AG10803 (cell line): ENCODE results near the gene PLXNA4.

Experiments
- DNase-seq: peaks from one replicate; pipeline ENCODE4 v3.0.0; 2010; ENCODE audit warnings: low read depth
- H3K4me3 ChIP-seq: 2 replicates; pipeline ENCODE4 v1.5.1; 2011; ENCODE audit warnings: mild to moderate bottlenecking, low read length, control low read depth
- TF ChIP-seq, protein P1 (sequence below): conservative IDR thresholded peaks from 2 replicates; pipeline ENCODE4 v1.5.1; 2011; ENCODE audit warnings: mild to moderate bottlenecking, low read length, control low read depth, inconsistent platforms

The PLXNA4 gene

DNA sequence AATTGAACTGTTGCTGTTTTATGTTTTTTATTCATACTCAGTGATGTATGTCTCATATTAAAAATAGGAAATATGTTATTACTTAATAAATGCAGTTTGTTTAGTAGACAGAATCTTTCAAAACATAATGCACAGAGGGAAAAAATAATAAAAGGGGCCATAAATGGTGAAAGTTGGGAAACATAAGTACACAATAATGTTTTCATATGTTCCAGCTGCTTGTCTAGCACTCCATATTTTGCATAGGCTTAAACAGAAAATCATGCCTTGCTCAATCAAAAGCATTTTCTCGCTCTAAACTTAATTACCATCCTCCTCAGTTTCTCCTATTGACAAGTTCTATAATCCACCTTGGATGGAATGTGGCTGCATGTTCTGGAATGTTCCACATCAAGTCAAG lies 333.2 kb downstream of the PLXNA4 start:
- TF ChIP-seq, protein P1, sequence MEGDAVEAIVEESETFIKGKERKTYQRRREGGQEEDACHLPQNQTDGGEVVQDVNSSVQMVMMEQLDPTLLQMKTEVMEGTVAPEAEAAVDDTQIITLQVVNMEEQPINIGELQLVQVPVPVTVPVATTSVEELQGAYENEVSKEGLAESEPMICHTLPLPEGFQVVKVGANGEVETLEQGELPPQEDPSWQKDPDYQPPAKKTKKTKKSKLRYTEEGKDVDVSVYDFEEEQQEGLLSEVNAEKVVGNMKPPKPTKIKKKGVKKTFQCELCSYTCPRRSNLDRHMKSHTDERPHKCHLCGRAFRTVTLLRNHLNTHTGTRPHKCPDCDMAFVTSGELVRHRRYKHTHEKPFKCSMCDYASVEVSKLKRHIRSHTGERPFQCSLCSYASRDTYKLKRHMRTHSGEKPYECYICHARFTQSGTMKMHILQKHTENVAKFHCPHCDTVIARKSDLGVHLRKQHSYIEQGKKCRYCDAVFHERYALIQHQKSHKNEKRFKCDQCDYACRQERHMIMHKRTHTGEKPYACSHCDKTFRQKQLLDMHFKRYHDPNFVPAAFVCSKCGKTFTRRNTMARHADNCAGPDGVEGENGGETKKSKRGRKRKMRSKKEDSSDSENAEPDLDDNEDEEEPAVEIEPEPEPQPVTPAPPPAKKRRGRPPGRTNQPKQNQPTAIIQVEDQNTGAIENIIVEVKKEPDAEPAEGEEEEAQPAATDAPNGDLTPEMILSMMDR, result no peak
- no peak for DNase-seq
- H3K4me3 ChIP-seq, result no peak overlapping the region

DNA sequence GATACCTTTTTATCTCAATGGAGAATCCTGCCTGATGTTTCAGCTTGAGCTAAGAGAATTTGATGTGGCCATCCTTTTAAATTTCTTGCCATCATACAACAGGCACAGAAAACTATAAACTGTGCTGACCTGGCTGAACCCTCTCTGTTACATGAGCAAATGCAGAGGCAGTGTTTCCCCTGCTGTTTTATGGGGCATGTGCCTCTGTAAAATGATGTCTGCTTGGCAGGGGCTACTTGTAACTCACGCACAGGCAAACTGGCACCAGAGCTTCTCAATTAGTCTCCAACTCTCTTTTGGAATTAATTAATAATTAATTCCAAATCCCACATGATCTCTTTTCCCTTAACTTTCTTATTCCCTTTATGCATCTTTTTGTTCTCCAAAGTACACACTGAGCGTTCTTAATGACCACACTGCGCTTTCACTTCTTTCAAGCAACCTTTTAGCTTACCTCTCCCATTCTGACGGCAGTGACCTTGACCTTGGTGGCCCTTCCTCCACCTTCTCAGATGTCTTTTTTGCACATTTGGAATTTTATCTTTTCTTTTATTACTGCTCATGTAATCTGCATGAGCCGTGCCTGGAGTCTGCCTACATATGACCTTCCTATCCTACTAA lies 334.0 kb downstream of the PLXNA4 start:
- no peak for DNase-seq
- H3K4me3 ChIP-seq, result no peak overlapping the region
- TF ChIP-seq, protein P1, result no peak

DNA sequence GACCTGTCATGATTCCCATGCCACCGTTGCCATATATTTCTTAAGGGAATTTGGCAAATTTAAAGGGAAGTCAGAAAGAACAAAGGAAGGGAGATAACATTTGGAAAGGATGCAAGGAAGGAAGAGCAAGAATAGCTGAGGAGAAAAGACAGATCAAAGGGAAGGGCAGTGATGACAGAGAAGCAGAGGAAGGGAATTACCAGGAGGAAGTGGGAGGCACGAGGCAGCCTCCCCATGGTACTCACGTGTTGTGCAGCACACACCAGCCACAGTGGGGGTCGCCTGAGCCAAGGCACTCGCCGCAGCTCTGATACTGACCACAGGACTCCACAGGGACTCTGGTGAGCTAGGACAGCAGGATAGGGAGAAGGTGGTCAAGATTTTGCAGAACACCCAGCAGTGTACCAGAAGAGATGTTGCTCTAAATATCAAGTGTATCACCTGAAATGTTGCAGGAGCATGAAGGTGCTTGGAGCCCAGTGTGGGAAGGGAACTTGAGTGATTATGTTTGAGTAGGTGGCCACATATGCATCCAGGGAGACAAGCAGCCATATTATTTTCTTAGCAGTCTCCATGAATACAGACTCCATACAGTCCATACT lies 335.3 kb downstream of the PLXNA4 start:
- no peak for DNase-seq
- TF ChIP-seq, protein P1, result no peak
- H3K4me3 ChIP-seq, result no peak overlapping the region

DNA sequence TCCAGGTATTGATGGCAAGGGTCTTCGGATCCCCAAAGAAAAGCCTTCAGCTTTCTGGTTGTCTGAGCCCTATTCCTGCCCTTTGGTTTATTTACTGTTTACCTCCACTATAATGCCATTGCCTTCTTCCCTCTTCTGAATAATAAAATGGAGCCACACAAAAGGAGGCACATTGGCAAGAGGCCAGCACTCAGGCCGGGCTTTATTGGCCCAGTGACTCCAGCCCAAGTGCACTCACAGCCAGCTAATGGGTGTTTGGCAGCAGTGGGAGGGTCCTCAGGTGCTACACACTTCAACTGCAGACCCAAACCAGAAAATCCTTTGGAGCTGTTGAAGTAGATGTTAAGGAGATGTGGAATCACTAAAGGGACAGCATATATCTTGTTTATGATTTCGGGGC lies 336.0 kb downstream of the PLXNA4 start:
- no peak for DNase-seq
- H3K4me3 ChIP-seq, result no peak overlapping the region
- TF ChIP-seq, protein P1, result no peak

DNA sequence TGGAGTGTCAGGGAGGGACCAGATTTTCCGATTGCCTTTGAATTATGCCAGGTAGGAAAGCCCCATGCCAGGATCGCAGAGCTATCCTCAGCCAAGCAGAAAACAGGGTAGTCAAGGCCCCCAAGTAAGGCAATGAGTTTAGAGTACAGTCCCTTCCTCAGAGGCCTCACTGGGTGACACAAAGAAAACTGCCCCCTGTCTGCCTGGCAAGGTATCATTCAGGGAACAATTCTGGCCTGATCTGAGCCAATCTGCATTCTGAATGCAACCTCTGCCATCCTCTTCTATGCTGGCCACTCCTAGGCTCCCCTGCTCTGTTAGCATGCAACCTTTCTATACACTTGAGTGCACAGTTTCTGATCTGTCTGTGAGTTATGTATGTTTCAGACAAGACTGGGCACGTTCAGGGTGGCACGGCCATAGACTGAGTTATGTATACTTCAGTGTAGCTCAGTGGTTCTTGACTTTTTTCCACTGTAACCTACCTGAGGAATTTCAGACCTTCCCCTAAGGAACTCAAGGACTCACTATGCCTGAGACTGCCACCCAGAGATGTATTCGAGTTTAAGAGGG lies 336.8 kb downstream of the PLXNA4 start:
- no peak overlapping the region for H3K4me3 ChIP-seq
- TF ChIP-seq, protein P1, result no peak
- DNase-seq, result no peak

DNA sequence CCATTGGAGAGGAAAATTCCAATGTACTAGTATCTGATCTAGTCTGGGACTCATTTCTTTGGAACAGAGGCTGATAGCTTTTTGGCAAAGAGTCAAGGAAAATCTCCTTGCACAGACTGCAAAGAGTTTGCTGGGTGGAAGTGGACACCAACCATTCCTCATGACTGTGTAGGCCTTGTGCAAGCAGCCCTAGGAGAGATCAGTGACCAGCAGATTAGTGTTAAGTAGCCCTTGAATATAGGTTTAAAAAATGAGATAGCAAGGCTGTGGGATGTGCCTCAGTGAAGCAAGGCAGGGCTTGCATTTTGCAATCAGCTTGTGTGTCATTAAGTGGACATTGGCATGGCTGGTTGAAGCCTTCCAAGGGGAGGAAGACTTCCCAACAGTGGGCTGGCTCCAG lies 341.6 kb downstream of the PLXNA4 start:
- DNase-seq, result peak; percentile 18
- H3K4me3 ChIP-seq, result no peak overlapping the region
- TF ChIP-seq, protein P1, result no peak

DNA sequence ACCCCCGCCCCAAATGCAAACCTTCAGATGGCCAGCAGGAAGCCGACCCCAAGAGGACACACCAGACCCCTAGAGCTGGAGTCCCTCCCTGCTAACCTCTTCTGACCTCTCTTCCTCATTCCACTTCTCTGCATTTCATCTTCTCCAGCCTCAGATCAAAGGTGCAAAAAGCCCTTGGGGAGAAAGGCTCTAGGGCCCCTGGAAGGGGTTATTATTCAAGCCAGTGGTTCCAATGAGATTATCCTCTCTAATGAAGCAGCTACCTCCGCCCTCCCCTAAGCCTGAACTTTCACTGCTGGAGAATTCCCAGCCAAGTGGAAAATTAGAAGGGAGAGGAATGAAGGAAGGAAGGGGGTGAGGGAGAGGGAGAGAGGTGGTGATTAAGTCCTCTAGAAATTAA lies 343.9 kb downstream of the PLXNA4 start:
- TF ChIP-seq, protein P1, result no peak
- DNase-seq, result no peak
- H3K4me3 ChIP-seq, result no peak overlapping the region
